HG03575 (cell line): ENCODE measurements around the gene LRFN5.
"Not testable (repeated sequence)": the region's sequence is repeated elsewhere in the genome, so short reads cannot be mapped to it uniquely, and the experiment has no call there.

Experiments
- ATAC-seq: cut with Tn5 transposase; IDR thresholded peaks from one replicate; pipeline ENCODE4 v1.9.1; 2021; ENCODE audit not compliant: unreplicated experiment, insufficient number of reproducible peaks, low FRiP score; ENCODE audit errors: extremely low read depth

LRFN5 gene

GRCh38 chr14:41868396-41868795, 261.7 kb downstream of the LRFN5 start:
- ATAC-seq: no peak

DNA sequence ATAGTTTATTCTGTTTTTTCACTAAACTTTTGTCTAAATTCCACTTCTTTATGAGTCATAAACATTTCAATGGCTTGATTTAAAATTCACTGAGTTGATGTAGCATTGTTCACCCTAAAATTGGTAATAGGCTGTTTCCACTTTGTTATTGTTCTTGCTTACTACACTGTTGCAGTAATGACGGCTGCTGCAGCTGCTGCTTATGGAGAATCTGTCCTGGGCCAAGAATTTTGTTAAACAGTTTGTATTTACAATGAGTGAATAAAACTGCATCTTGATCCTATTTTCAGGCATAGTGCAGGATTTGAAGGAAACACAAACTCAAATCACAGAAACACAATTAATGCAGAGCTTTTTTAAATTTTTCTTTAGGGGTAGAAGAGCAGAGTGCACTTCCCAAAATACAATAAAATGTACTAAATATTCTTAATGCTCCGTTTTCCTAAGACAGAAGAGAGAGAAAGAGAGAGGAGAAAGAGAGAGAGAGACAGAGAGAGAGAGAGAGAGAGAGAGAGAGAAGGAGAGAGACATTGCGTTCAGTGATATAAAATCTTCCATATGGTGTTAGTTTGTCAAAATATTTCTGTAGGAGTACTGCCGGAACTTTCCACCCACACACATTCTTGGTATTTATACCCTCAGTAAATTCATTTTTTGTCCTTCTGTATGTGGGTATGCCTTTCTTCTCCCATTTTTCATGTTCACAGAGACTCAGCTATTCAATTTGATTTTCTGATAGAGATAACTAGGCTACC, 266.4 kb downstream of the LRFN5 start:
- ATAC-seq: no peak

GRCh38 chr14:41873686-41874317, 267.1 kb downstream of the LRFN5 start:
- ATAC-seq: no peak

DNA sequence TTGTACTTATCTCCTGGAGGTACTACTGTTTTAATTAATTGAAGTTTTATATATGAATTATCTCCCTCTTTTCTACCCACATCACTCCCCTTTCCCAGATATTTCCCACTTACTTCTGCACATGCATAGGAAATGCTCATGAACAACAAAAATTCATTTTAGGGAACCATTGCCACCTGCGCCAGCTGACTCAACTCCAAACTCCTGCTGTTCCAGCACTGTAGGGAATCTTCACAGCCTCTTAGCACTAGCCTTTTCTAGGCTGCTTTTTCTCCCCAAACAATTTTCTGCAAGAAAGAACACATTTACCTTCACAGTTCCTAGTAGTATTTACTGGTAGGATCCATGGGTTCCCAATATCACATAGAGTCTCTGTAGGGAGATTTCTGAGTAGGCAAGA, 268.4 kb downstream of the LRFN5 start:
- ATAC-seq: no peak

- ATAC-seq: no peak
Measured at GRCh38 chr14:41878321-41878720, 271.6 kb downstream of the LRFN5 start.

DNA sequence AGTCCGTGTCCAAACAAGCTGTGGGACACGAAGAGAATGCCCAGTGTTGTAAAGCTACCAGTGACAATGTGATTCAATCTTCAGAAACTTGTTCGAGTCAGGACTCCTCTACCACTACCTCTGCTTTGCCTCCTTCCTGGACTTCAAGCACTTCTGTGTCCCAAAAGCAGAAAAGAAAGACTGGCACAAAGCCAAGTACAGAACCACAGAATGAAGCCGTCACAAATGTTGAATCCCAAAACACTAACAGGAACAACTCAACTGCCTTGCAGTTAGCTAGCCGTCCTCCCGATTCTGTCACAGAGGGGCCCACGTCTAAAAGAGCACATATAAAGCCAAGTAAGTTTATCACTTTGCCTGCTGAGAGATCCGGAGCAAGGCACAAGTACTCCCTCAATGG, 284.9 kb downstream of the LRFN5 start:
- ATAC-seq: no peak

GRCh38 chr14:41899416-41899815, 292.7 kb downstream of the LRFN5 start:
- ATAC-seq: no peak

GRCh38 chr14:41900644-41901043, 294.0 kb downstream of the LRFN5 start:
- ATAC-seq: no peak

- no peak for ATAC-seq
Measured at GRCh38 chr14:41901089-41901488, 294.4 kb downstream of the LRFN5 start.

DNA sequence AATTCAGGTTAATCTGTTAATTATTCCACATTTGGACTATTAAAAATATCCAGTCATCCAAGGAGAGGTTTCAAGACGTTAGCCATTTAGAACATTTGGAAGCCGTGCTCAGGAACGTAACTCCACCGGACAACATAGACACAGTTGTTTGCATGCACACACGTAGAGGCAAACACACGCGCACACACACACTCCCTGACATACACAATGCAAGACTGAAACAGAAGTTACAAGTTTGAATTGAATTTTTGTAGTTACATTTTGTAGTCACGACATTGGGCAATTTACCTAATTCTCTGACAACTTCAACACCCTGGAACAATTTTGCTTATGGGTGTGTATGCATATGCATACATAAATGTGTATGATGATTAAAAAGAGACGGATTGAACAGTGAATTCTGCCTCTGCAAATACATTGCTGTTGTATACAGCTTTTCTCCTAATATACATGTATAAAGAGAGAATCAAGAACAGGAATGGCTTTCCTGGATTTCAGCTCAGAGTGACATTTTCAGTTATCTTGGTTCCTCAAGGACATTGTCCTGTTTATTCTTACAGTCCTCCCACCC, 298.8 kb downstream of the LRFN5 start:
- ATAC-seq: no peak

DNA sequence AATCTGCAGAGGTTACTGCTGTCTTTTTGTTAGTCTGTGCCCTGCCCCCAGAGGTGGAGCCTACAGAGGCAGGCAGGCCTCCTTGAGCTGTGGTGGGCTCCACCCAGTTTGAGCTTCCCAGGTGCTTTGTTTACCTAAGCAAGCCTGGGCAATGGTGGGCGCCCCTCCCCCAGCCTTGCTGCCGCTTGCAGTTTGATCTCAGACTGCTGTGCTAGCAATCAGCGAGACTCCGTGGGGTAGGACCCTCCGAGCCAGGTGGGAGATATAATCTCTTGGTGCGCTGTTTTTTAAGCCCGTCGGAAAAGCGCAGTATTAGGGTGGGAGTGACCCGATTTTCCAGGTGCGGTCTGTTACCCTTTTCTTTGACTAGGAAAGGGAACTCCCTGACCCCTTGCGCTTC, 304.5 kb downstream of the LRFN5 start:
- ATAC-seq: not testable (repeated sequence)

GRCh38 chr14:41913398-41913797, 306.7 kb downstream of the LRFN5 start:
- ATAC-seq: no peak

DNA sequence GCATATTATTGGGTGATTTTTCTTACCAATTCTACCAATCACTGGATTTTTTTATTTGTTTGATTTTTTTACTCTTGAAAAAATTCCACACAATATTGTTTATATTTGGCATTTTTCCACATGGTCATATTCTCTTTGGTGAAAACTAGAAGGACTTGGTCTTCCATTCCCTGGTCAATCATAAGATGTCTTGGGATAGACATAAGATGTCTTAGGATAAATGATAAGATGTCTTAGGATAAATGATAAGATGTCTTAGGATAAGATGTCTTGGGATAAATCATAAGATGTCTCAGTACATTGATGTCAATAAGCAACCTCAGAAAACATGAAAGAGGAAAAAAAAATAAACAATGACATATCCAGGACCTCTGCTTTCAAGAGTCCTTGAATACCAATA, 309.1 kb downstream of the LRFN5 start:
- no peak for ATAC-seq

DNA sequence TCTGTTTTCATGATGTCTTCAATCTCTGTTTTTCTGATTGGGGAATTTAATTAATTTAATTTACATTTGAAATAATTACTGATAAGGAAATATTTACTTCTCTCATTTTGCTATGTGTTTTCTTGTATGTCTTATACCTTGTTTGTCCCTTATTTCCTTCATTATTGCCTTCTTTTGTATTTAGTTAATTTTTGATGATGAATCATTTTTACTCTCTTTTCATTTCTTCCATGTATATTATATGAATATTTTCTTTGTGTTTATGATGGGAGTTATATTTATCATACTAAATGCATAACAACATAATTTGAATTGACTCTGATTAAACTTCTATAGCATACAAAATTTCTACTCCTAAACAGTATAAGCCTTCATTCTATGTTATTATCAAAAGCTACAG, 309.6 kb downstream of the LRFN5 start:
- ATAC-seq: no peak

DNA sequence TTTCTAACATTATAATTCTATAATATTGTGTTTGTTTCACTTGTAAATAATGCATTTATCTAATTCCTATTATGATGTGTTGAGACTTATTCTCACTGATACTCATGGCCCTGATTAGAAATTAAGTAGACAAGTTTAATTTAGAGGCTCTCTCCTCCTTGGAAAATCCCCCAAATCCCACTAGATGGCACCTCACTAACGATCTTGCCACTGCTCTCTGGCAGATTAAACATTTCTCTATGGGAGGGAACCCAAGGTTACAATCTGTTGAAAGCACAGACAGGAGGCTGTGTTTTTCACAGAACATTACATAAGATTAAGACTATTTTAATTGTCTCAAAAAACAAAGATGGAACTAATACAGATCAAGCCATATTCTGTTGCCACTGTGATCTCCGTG, 318.7 kb downstream of the LRFN5 start:
- no peak for ATAC-seq

GRCh38 chr14:41950428-41951151, 343.9 kb downstream of the LRFN5 start:
- ATAC-seq: no peak
